Renal pelvis (tissue), 4 donors: Measurements from ENCODE around the gene SORD. TPM values are rescaled to one million over a fixed set of nuclear protein-coding genes. Genes with fewer than 3 reads are reported as not detected.
"Not testable (repeated sequence)": the region's sequence is repeated elsewhere in the genome, so short reads cannot be mapped to it uniquely, and the experiment has no call there.

ENCODE experiments used
- DNase-seq: peaks from one replicate; pipeline ENCODE4 v3.0.0-alpha.2; 2013
- polyA plus RNA-seq, 3 donors: library from polyadenylated mRNA; unstranded; fragments of 120-200 nt; gene quantifications; one replicate each; pipeline ENCODE4 v1.2.1, GENCODE V29; 2013; ENCODE audit not compliant: insufficient read length in 3 of 3

Gene SORD
- polyA plus RNA-seq, 3 donors: 45.3 to 48.6 (median 47.5) TPM

DNA sequence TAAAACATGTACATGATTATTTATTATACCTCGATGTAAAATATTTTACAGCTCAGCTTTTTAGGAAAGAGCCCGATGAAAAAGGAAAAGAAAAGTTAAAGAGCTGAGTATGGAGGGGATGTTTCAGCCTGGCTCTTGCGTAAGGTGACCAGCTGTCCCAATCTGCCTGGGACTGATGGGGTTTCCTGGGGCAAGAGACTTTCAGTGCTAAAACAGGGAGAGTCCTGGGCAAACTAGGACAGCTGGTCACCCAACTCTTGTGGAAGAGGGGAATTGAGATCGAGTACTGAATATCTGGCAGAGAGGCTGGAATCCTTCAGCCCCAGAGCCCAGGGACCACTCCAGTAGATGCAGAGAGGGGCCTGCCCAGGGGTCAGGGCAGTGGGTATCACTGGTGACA lies 70.0 kb downstream of the SORD start:
- no peak for DNase-seq

DNA sequence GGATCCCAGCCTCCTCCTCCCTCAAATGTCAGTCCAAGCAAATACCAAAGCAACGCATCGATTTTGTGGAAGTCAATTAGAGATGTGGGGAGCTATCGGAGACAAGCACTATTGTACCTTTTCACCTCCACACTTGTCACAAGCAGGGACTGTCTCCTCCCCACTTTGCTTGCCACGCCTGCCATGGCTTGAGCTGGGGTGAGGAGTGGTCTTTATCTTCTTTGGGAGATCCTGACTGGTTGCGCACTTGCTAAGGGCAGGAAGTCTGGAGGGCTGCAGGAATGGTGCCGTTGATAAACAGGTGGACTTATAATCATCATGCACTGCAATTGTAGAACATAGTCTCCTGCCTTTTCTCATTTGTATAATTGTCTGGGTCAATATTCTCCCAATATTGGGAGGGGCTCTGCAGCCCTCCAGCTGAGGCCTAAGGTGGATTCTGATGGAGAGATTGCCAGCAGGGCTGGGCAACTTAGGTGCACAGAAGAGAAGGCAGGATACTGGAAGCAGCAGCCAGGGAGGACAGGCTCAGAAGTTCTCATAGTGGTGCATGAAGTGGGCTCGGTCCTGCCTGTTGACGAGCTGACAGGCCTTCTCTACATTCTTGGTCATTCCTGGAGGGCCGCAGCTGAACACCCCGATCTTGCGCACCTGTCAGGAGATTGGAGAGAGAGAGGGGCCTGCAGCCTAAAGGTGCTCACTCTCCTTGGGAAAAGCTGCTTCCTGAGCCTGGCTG lies 70.8 kb downstream of the SORD start:
- no peak for DNase-seq

DNA sequence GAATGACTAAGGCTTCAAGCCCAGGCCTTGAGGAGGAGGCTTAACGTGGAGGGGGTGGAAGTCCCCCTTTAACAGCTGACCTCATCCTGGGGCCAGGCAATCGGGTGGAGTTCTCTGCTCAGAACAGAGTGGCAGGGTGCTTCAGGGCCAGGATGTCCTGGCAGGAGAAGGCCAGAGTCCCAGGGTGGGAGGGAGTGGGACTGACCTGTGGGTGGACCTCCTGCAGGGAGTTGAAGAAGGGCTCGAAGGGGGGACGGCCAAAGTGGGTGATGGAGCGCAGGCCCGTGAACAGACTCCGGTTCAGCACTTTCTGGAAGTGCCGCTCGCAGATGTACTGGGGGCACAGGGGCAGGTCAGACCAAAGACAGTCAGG lies 71.3 kb downstream of the SORD start:
- DNase-seq: no peak

DNA sequence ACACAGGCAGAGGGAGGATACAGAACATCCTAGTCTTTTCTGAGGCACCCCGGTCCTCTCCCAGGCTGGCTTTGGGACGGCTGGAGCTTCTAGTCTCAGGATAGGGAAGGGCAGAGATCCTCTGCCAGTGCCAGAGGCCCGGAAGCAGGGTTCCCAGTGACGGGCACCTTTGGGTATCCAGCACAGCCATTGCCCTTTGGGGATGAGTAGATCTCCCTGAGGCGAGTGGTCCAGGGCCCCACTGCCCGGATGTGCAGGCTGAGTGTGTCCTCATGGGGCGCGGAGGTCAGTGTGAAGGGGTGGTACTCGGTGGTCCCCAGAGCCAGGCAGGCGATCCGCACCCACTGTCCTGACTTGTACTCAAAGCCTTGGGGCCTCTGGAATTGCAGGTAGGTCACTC lies 72.7 kb downstream of the SORD start:
- DNase-seq: no peak

DNA sequence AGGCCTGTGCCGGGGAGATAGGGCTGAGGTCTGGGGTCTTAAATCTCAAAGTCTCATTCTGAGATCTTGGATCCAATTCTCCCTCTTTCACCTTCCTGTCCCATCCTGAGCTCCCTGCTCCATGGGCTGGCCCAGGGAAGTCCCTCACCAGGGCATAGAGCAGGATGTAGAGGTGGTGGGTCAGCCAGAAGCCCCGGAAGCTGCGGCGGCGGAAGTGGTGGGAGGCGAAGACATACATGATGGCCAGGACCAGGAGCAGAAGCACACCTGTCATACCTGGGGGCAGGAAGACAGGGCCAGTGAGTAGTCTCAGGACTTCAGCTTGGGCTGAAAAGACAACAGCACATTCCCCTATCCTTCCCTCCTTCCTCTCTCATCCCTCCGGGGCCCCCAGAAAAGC lies 74.5 kb downstream of the SORD start:
- DNase-seq: no peak

DNA sequence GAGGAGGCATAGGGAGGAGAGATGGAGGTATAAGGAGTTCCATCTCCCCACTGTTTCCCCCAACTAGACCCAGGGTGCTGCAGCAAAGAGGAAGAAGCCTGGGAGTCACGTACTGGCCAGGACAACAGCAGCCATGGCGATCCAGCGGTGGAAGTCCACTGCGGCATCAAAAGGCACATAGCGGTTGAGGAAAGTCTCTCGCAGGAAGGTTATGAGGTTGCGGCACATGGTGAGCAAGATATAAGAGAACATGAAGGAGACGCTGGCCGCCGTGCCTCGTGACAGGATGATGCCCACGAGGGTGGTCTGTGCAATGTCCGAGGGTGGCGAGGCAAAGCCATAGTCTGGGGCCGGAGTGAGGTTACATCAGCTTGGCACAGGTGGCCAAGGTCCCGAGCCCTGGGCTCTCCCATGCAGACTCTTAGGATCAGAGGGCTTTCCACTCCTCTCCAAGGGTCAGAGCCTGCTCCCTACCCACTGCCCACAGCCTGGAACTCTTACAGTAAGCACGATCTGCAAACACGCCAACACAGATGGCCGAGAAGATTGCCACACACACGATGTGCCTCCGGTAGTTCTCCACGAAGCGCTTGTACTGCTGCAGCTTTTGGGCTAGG lies 76.7 kb downstream of the SORD start:
- DNase-seq: no peak

DNA sequence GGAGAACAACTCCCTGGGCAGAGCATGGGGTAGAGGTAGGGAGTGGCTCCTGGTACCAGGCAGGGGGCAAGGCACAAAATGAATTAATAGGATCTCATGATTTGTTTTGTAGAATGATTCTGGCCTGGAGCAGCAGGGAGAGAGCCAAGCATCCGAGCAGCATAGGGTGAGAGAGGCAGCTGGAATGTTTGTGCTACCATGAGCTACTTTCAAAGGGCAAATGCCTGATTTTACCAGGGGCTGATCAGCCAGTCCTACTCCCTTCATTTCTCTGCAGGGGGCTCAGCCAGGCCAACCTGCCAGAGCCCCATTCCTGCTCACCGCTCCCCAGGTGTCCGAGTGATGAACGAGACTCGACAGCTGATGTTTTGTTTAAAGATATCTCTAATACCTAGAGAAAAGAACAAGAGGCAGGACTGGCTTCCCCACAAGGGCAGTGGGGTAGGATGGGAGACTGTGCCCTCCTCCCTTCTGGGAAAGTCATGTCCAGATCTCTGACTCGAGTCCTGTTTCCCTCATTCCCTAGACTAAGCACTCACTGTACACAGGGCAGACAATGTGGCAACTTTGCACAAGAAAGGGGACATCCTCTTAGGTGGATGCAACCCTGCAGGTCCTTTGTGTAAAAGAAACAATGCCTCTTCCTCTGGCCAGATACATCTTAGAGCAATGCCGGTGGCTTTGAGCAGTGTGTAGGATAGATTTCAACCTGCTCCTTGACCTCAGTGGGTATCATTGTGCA lies 78.1 kb downstream of the SORD start:
- DNase-seq: no peak

DNA sequence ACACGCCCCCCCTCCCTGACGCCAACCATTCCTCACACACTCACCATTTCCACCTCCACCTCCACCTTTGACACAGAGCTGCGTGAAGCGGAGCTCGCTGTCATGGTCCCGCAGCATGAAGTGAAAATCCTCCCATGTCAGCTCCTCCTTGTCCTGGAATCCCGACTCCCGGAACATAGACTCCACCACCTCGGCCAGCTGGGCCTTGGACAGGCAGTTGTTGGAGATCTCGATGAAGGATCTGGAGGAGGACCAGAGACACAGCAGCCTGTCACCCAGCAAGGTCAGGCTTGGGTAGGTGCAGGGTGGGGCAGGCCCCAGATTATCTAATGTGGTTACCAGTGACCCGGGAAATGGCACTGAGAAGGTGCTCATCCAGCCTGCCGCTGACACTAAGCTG lies 78.8 kb downstream of the SORD start:
- no peak for DNase-seq

DNA sequence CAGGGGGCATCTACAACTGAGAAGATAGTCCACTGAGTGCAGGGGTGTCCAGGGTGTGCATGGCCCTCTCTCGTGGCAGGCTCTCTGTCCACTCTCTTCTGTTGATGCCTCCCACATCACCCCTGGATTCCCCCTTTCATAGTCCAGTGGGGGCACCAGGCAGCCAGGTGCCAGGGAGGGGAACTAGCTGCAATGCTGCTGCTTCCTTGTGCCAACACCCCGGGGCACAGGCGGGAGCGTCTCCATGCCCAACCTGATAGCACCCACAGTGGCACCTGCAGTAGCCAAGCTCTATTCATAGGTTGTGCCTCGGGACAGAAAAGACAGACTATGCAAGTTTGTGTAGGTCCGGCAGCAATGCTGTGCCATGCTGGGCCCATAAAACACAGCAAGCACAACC lies 79.2 kb downstream of the SORD start:
- no peak for DNase-seq

DNA sequence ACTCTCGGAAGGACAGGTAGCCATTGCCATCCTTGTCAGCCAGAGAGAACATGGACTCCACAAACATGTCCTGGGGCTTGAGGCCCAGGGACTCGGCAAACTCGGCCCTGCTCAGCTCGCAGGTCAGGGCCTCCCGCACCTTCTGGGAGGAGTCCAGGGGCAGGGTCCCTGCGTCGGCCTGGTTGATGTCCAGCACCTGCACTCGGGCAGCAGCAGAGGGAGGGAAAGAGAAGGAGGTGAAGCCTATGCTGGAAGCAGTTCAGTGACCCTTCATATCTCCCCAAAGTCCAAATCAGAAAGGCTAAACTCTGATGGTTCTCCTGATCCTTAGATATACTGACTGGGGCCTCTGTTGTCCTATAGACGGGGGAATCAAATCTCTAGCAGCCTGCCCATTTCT lies 81.2 kb downstream of the SORD start:
- not testable (repeated sequence) for DNase-seq

DNA sequence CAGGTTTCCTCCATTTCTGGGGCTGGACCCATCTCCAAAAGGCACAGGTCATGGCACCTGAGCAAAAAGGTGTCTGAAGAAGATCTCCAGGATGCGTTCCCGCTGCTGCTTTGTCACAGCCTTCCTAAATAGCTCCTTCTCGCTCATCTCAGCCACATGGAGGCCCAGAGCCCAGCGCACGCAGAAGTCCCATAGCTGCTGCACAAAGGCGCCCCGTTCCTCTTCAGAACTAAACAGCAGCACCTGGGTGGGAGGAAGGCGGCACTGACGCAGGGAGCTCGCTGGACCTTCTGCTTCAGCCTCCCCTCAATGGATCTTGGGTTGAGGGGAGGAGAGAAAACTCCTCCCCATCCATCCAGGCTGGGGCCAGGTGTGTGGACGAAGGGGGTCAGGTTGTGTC lies 82.6 kb downstream of the SORD start:
- no peak for DNase-seq

DNA sequence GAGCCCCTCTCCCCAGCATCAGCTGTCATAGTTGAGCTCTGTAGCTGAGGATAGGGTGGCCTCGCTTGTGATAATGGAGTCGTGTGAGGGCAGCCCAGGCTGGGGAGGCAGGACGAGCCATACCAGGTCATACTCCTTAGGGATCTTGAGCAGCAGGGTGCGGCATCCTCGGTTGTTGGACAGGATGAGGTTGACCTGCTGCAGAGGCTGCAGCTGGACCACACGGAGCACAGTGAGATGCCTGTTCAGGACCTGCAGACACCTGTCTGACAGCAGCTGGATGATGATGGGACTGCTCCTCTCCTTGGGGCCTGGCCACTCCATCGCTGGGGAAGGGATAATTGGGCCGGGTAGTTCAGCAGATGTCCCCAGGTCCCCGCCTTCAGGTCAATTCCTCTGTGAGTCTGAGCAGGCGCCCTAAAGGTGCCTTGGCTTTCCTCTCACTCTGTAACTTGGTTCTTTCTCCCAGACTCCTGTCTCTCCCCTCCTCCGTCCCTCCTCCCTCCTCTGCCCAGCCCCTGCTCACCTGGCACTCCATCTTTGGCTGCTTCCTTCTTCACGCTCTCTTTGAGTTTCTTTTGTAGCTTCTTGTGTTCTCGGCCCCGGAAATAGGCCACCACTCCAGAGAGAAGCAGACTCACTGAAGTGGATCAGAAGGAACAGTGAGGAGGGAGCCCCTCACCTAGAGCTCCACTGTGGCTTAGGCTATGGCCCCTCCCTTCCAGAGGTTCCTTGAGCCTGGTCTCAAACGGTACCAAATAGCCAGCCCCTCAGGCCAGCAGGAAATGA lies 83.2 kb downstream of the SORD start:
- DNase-seq: no peak

DNA sequence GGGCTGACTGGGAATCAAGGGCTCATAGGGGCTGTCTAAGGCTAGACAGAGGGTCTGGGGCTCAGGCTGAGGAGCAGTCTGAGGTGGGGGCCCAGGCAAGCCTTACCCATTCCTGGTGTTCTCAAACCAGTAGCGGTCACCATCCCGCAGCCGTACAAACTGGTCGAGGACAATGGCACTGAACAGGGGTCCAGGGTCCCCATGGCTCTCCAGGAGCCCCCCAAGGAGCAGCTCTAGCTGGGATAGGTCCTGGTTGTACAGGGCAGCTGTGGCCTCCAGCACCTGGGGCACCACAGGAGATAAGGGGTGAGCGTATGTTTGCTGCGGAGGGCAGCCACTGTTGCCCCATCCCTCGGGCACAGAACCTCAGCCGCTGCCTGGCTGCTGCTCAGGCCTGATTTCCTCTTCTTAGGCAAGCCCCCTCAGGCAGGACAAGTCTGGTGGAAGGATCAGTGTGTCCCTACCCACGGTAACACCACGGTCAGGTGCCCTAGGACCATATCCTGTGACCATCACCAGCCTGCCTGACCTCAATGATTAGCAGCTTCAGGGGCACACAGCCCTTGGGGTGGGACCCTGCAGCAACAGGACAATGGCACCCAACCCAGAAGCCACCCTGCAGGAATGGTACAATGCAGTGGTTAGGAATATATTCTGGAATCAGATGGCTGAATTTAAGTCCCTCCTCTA lies 85.1 kb downstream of the SORD start:
- no peak for DNase-seq

DNA sequence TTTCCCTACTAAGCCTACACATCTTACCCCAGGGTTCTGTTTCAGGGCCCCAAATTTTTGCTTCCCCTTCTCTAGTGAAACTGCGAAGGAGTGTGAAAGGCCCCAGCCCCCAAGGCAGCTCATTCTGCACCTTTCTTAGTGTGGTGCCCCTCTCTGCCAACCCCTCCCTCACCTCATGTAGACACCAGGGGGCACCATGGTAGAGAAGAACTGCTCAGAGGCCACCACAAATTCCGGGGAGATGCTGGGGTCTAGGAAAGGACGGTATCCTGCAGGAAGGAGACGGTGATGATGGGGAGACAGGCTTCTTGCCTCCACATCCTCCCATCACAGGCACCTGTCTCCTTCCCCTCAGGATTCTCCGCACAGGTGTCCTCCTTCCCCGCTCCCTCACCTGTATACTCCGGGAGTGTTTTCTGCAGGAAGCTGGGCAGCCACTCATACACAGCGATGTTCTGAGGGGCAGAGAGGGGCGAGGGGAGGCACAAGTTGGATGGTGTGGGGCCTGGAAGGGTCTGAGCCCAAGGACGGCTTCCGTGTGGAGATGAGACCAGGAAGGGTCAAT lies 87.3 kb downstream of the SORD start:
- no peak for DNase-seq

DNA sequence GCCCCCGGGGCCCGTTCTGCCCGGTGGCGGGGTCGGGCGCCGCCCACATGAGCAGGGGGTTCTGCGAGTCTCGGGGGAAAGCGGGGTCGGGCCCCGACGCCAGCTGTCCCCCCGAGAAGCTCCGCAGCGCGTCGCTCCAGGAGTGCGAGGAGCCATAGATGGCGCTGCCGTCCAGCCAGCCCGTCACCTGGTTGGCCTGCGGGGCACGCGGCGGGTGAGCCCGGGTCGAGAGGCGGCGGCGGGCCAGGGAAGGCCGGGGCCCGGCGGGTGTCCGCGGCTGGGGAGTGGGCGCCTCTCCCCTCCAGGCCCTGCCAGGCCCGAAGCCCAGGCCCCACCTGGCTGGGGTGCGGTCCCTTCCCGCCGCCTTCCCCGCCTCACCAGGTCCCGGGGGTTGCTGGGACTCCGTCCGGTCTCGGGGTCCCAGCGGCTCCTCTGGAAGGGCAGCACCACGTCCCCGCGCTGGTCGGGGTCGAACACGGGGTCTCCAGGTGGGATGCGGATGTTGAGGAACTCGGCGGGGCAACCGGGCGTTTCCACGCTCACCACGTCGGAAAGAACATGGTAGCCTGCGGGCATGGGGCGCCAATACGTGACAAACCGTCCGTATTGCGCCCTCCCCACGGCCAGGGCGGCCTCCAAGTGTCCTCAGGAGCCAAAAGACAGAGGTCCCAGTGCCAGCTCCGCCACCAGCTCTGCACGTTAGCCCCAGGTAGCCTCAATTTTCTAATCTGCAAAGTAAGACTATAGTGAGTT lies 88.6 kb downstream of the SORD start:
- DNase-seq: no peak

DNA sequence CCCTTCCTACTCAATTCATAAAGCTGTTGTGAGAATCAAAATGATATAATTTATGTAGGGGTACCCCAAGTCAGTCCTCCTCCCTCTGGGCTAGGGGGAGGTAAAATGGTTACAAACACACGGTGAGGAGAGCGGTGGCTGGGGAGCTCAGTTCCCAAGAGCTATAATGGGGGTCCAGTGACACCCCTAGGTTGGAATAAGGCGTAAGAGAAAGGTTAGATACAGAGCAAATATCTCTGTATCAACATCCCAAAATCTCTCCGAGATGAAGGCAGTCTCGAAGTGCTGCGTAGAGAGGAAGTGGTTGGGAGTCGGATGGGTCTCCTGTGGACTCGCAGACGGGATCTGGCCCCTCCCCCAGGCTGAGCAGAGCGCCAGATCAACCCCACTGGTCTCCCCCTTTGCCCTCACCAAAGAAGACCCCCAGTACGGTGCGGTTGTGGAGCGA lies 89.2 kb downstream of the SORD start:
- no peak for DNase-seq

DNA sequence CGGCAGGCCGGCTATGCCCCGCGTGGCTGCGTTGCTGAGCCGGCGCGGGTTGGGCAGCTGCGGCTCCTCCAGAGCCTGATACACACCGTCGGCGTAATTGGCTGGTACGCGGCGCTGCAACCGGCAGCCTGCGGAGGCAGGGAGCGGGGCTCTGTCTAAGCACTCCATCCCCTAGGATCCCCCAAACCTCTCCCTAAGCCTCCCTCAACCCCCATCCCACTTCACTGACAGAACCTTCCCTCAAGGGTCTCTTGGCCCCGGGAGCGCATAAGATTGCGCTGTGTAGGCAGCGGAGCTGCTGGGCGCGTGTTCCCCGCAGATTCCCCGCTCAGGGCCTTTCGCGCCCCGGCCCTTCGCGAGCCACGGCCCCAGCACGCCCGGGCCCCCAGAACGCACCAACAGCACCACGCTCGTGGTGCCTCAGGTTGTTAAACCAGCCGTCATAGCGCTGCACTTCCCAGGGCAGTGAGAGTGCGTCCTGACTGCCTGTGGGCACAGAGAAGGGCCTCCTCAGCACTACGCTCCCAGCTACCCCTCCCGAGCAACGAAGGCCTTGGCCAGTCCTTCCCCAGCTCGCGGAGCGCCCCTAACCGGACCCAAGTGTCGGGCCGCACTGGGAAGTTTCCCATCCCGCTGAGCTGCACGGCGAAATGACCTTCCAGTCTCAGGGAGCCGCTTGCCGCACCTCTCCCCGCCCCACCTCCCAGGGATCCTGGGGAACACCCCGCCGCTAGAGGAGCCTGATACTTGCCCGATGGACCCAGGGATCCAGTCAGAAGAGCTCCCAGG lies 89.8 kb downstream of the SORD start:
- DNase-seq: no peak

DNA sequence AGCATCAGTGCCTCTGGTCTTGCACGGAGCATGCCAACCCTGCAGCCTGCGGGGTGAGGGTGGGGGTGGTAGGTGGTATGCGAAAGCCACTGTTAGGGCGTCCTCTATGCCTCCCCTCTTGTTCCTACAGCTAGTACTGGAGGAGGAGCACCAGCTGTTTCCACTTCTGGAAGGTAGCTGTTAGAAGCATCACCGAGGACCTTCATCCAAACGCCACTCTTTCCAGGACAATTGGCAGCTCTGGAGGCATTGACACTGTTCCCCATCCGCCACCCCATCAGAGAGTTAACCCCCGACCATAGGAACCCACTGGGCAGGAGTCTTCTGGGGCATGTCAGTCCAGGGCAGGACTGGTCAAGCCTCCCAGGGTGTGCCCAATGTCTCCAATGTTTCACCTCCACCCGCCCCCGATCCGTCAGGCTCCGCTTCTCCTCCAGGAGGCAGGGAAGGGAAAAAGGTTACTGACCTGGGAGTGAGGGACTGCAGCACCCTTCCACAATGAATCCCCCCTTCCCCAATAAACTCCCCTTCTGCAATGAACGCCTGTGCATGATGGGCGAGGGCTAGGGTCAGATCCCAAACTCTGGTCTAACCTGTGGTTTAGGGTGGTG lies 90.5 kb downstream of the SORD start:
- DNase-seq: no peak

DNA sequence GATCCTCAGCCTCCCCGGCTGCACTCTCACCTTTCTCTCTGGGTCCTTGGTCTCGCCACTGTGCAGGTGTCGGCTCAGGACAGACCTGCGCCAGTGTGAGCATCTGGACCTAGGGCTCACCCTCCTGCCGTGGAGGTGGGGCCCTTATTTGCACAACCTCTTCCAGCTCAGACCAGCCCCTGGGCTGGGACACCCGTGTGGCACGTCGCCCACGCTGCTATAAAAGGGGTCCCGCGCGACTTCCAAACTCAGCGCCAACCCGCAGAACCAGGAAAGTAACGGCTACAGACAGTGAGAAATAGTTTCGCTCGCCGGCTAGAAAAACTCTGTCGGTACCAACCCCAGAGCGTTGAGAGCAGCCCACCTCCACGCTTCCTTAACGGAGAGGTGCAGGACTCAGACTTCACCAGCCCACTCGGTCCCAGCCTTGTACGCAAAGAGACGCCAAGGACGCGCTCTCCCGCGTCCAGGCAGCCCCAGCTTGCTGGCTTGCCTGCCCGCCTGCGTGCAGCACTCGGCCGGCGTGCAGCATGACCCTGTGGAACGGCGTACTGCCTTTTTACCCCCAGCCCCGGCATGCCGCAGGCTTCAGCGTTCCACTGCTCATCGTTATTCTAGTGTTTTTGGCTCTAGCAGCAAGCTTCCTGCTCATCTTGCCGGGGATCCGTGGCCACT lies 91.2 kb downstream of the SORD start, which contains the start of the genes DUOX2 and DUOXA2:
Gene DUOX2, minus strand, starts transcription at position 97 of the 675 bp plus-strand sequence. CDS start 761 bp downstream, outside the sequence.
Gene DUOXA2, plus strand, starts transcription at position 251 of the 675 bp plus-strand sequence. Its CDS starts 280 bp downstream, at position 531.
- DNase-seq: no peak
